HEK293 (cell line): ENCODE data around the gene CDHR5.

Experiments used
- CTCF ChIA-PET: fragments of 350-600 bp; formaldehyde crosslinking; extraction: SDS; loops from one replicate; lab custom pipeline; 2021; ENCODE audit warnings: antibody characterized with exemption; lab: Yijun Ruan, JAX
- POLR2A ChIA-PET: fragments of 300-600 bp; formaldehyde crosslinking; extraction: SDS; loops from one replicate; lab custom pipeline; 2020; ENCODE audit warnings: antibody characterized with exemption, inconsistent platforms; lab: Yijun Ruan, JAX
- H3K27ac ChIP-seq: fragments of 200-500 bp; sonication (Bioruptor generic); 2 replicates; pipeline ENCODE4 v1.5.1; 2014; ENCODE audit warnings: low read depth, low read length, control low read depth, inconsistent platforms; ENCODE audit errors: extremely low read depth
- H3K36me3 ChIP-seq, 2 experiments: fragments of 200-500 bp in 1 of 2; sonication (Bioruptor generic) in 1 of 2; 1 replicate in 1 of 2; 2 replicates in 1 of 2; pipeline ENCODE4 v1.5.1; 2014 to 2017; ENCODE audit warnings: inconsistent platforms in 2 of 2, low read length in 2 of 2; ENCODE audit not compliant: control insufficient read depth in 2 of 2, insufficient read depth in 1 of 2
- H3K4me1 ChIP-seq: fragments of 200-500 bp; sonication (Bioruptor generic); 2 replicates; pipeline ENCODE4 v1.5.1; 2014; ENCODE audit warnings: mild to moderate bottlenecking, low read length, inconsistent platforms; ENCODE audit not compliant: control insufficient read depth, insufficient read depth
- H3K4me3 ChIP-seq: 2 replicates; pipeline ENCODE4 v1.5.1; 2011; ENCODE audit warnings: low read depth, mild to moderate bottlenecking, control low read depth, low read length, moderate library complexity
- H3K9me3 ChIP-seq: fragments of 200-500 bp; sonication (Bioruptor generic); 2 replicates; pipeline ENCODE4 v1.5.1; 2014; ENCODE audit warnings: low read depth, low read length, inconsistent platforms; ENCODE audit not compliant: control insufficient read depth, insufficient read depth
- GFI1B ChIP-seq: fragments of 450-650 bp; formaldehyde crosslinking; IDR thresholded peaks from 2 replicates; pipeline ENCODE4 v1.5.1; 2016; ENCODE audit warnings: missing biosample characterization, missing genetic modification characterization
- KLF10 ChIP-seq: fragments of 450-650 bp; IDR thresholded peaks from 2 replicates; pipeline ENCODE4 v1.5.1; 2018; ENCODE audit warnings: missing biosample characterization, mild to moderate bottlenecking, missing genetic modification characterization
- OVOL3 ChIP-seq: fragments of 450-650 bp; formaldehyde crosslinking; IDR thresholded peaks from 2 replicates; pipeline ENCODE4 v1.5.1; 2016; ENCODE audit warnings: missing biosample characterization, missing genetic modification characterization
- TSHZ1 ChIP-seq: fragments of 450-650 bp; formaldehyde crosslinking; IDR thresholded peaks from 2 replicates; pipeline ENCODE4 v1.5.1; 2016; ENCODE audit warnings: missing biosample characterization, missing genetic modification characterization, borderline replicate concordance
- ZBTB20 ChIP-seq: fragments of 450-650 bp; formaldehyde crosslinking; IDR thresholded peaks from 2 replicates; pipeline ENCODE4 v1.5.1; 2016; ENCODE audit warnings: missing biosample characterization, missing genetic modification characterization
- ZEB2 ChIP-seq: fragments of 450-650 bp; formaldehyde crosslinking; IDR thresholded peaks from 2 replicates; pipeline ENCODE4 v1.5.1; 2016; ENCODE audit warnings: missing biosample characterization, missing genetic modification characterization
- ZFP3 ChIP-seq: fragments of 450-650 bp; formaldehyde crosslinking; IDR thresholded peaks from 2 replicates; pipeline ENCODE4 v1.5.1; 2016; ENCODE audit warnings: low read depth, missing biosample characterization, missing genetic modification characterization
- ZNF114 ChIP-seq: fragments of 450-650 bp; formaldehyde crosslinking; IDR thresholded peaks from 2 replicates; pipeline ENCODE4 v1.5.0; 2017; ENCODE audit warnings: missing biosample characterization, missing genetic modification characterization
- ZNF148 ChIP-seq: fragments of 450-650 bp; formaldehyde crosslinking; IDR thresholded peaks from 2 replicates; pipeline ENCODE4 v1.5.0; 2017; ENCODE audit warnings: missing biosample characterization, missing genetic modification characterization, borderline replicate concordance
- ZNF2 ChIP-seq: fragments of 450-650 bp; formaldehyde crosslinking; IDR thresholded peaks from 2 replicates; pipeline ENCODE4 v1.5.1; 2016; ENCODE audit warnings: missing biosample characterization, missing genetic modification characterization
- ZNF266 ChIP-seq: fragments of 450-650 bp; formaldehyde crosslinking; IDR thresholded peaks from 2 replicates; pipeline ENCODE4 v1.5.1; 2016; ENCODE audit warnings: missing biosample characterization, missing genetic modification characterization, low read depth
- ZNF274 ChIP-seq, 2 experiments: fragments of 200-500 bp in 1 of 2; fragments of 450-650 bp in 1 of 2; sonication (Bioruptor generic) in 1 of 2; formaldehyde crosslinking in 1 of 2; IDR thresholded peaks; 2 replicates each; pipeline versions ENCODE4 v1.5.1 to v1.6.1; 2014 to 2016; ENCODE audit warnings: borderline replicate concordance in 1 of 2, inconsistent platforms in 1 of 2, low read length in 1 of 2, missing biosample characterization in 1 of 2, missing genetic modification characterization in 1 of 2
- ZNF362 ChIP-seq: fragments of 450-650 bp; formaldehyde crosslinking; IDR thresholded peaks from 2 replicates; pipeline ENCODE4 v1.5.1; 2016; ENCODE audit warnings: missing biosample characterization, missing genetic modification characterization
- ZNF416 ChIP-seq: fragments of 450-650 bp; formaldehyde crosslinking; IDR thresholded peaks from 2 replicates; pipeline ENCODE4 v1.5.1; 2016; ENCODE audit warnings: missing biosample characterization, missing genetic modification characterization
- ZNF513 ChIP-seq: fragments of 450-650 bp; IDR thresholded peaks from 2 replicates; pipeline ENCODE4 v1.5.1; 2018; ENCODE audit warnings: missing biosample characterization, missing genetic modification characterization
- ZNF544 ChIP-seq: fragments of 450-650 bp; formaldehyde crosslinking; IDR thresholded peaks from 2 replicates; pipeline ENCODE4 v1.5.0; 2017; ENCODE audit warnings: missing biosample characterization, missing genetic modification characterization
- ZNF585B ChIP-seq: fragments of 450-650 bp; formaldehyde crosslinking; IDR thresholded peaks from 2 replicates; pipeline ENCODE4 v1.5.1; 2016; ENCODE audit warnings: missing biosample characterization, missing genetic modification characterization
- ZNF626 ChIP-seq: fragments of 450-650 bp; sonication (Bioruptor Pico); formaldehyde crosslinking; IDR thresholded peaks from 2 replicates; pipeline ENCODE4 v1.5.1; 2018; ENCODE audit warnings: missing biosample characterization, missing genetic modification characterization, inconsistent platforms
- ZNF768 ChIP-seq: fragments of 450-650 bp; formaldehyde crosslinking; IDR thresholded peaks from 2 replicates; pipeline ENCODE4 v1.5.1; 2018; ENCODE audit warnings: missing biosample characterization, mild to moderate bottlenecking, missing genetic modification characterization
- ZSCAN5A ChIP-seq: fragments of 450-650 bp; formaldehyde crosslinking; IDR thresholded peaks from 2 replicates; pipeline ENCODE4 v1.5.1; 2016; ENCODE audit warnings: missing biosample characterization, missing genetic modification characterization

CDHR5 gene

GRCh38 chr11:597166-597725, 27.5 kb downstream of the CDHR5 start:
- ChIA-PET POLR2A (no interaction called here), CTCF (no interaction called here)
- H3K4me3 ChIP-seq: no peak overlapping the region
- H3K4me1 ChIP-seq: no peaks in the 10 kb centered on the region
- no peak for TF ChIP-seq ZNF148 (tag by site-specific recombination)
- no peak for TF ChIP-seq KLF10 (tag by site-specific recombination)
- TF ChIP-seq ZNF585B (tag by site-specific recombination): no peak
- TF ChIP-seq ZEB2 (tag by site-specific recombination): no peak
- no peak for TF ChIP-seq ZNF266 (tag by site-specific recombination)
- no peak for TF ChIP-seq OVOL3 (tag by site-specific recombination)
- no peak for TF ChIP-seq ZNF362 (tag by site-specific recombination)
- TF ChIP-seq ZNF114 (tag by site-specific recombination): no peak
- no peak for TF ChIP-seq ZNF513 (tag by site-specific recombination)
- no peak for TF ChIP-seq ZNF544
- TF ChIP-seq ZNF626: no peak
- TF ChIP-seq ZNF274 (IDR thresholded peaks at IDR 0.05; ENCODE audit: low read length): no peak
- no peak for TF ChIP-seq ZNF274 (tag by site-specific recombination; IDR thresholded peaks at IDR 0.05; ENCODE audit: borderline replicate concordance)
- H3K9me3 ChIP-seq: no peaks in the 10 kb centered on the region
- H3K36me3 ChIP-seq: peaks cover 7 to 93% of the 10 kb centered on the region in 2 experiments; a peak in 2 of 3 replicates
- no peak overlapping the region for H3K27ac ChIP-seq

- Histone ChIP-seq H3K4me3 (no peak overlapping the region), H3K36me3 (peaks cover 13 to 91% of the 10 kb centered on the region in 2 experiments; a peak in 2 of 3 replicates), H3K27ac (no peak overlapping the region), H3K9me3 (no peaks in the 10 kb centered on the region), H3K4me1 (no peaks in the 10 kb centered on the region)
- ChIA-PET CTCF (interaction anchor here (1.3 kb wide), 1 partner anchor 42 kb away, joined by 4 read pairs; no protein-coding TSS in a partner anchor), POLR2A (no interaction called here)
- TF ChIP-seq ZSCAN5A (tag by site-specific recombination) (no peak), ZNF274 (IDR thresholded peaks at IDR 0.05; ENCODE audit: low read length) (no peak), ZNF274 (tag by site-specific recombination; IDR thresholded peaks at IDR 0.05; ENCODE audit: borderline replicate concordance) (no peak)
These were observed 28.4 kb downstream of the CDHR5 start for GRCh38 chr11:596374-596773.

- ChIA-PET CTCF (interaction anchor here (1.3 kb wide), 1 partner anchor 41 kb away, joined by 4 read pairs; no protein-coding TSS in a partner anchor), POLR2A (interaction anchor here (0.6 kb wide), 1 partner anchor 211 kb away, joined by 4 read pairs; no protein-coding TSS in a partner anchor)
- no peak overlapping the region for H3K27ac ChIP-seq
- peaks cover 13 to 95% of the 10 kb centered on the region in 2 experiments; a peak in 2 of 3 replicates for H3K36me3 ChIP-seq
- H3K9me3 ChIP-seq: no peaks in the 10 kb centered on the region
- H3K4me1 ChIP-seq: no peaks in the 10 kb centered on the region
- no peak overlapping the region for H3K4me3 ChIP-seq
- TF ChIP-seq ZNF626 (no peak), ZFP3 (no peak), ZNF768 (tag by site-specific recombination) (no peak), GFI1B (tag by site-specific recombination) (no peak), TSHZ1 (no peak), ZNF274 (IDR thresholded peaks at IDR 0.05; ENCODE audit: low read length) (no peak), ZNF274 (tag by site-specific recombination; IDR thresholded peaks at IDR 0.05; ENCODE audit: borderline replicate concordance) (no peak), ZNF2 (tag by site-specific recombination) (no peak), ZBTB20 (tag by site-specific recombination) (no peak), ZNF416 (tag by site-specific recombination) (no peak)
These were observed 29.4 kb downstream of the CDHR5 start for GRCh38 chr11:595400-595799.
